Measurements from ENCODE around the gene SRSF12.
"Not testable (repeated sequence)": the region's sequence is repeated elsewhere in the genome, so short reads cannot be mapped to it uniquely, and the experiment has no call there.

Gene SRSF12

DNA sequence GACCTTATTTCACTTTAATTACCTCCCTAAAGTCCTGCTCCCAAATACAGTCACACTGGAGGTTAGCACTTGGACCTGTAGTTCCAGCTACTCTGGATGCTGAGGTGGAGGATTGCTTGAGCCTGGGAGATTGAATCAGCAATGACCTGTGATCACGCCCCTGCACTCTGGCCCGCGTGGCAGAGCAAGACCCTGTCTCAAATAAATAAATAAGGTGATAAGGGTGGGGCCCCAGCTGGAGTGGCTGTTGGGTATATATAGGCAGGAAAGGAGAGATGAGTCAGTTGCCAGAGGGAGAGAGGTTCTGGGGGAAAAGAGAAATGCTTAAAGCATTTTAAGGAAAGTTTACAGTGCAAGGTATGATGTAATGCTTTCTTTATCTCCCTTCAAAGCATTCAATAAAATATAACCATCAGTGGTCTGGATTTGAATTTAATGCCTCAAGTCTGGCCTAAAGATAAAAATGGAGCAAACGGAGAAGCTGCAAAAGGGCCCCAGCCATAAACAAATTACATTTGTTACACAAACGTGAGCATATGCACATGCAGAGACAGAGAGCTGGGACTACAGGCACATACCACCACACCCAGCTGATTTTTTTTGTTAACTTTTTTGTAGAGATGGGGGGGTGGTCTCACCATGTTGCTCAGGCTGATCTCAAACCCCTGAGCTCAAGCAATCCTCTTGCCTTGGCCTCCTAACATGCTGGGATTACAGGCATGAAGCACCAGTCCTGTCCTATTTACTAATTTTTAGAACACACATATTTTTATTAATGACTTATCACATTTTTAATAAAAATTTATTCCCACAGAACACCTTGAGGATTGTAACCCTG lies 21.9 kb upstream of the SRSF12 start:
- DNase-seq (ENCODE audit: low read depth), result no peak
- no peak overlapping the region for H3K4me3 ChIP-seq (ENCODE audit: low read length)
- TF ChIP-seq, protein P1, sequence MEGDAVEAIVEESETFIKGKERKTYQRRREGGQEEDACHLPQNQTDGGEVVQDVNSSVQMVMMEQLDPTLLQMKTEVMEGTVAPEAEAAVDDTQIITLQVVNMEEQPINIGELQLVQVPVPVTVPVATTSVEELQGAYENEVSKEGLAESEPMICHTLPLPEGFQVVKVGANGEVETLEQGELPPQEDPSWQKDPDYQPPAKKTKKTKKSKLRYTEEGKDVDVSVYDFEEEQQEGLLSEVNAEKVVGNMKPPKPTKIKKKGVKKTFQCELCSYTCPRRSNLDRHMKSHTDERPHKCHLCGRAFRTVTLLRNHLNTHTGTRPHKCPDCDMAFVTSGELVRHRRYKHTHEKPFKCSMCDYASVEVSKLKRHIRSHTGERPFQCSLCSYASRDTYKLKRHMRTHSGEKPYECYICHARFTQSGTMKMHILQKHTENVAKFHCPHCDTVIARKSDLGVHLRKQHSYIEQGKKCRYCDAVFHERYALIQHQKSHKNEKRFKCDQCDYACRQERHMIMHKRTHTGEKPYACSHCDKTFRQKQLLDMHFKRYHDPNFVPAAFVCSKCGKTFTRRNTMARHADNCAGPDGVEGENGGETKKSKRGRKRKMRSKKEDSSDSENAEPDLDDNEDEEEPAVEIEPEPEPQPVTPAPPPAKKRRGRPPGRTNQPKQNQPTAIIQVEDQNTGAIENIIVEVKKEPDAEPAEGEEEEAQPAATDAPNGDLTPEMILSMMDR (conservative IDR thresholded peaks at IDR 0.05; ENCODE audit: low read length), result no peak

DNA sequence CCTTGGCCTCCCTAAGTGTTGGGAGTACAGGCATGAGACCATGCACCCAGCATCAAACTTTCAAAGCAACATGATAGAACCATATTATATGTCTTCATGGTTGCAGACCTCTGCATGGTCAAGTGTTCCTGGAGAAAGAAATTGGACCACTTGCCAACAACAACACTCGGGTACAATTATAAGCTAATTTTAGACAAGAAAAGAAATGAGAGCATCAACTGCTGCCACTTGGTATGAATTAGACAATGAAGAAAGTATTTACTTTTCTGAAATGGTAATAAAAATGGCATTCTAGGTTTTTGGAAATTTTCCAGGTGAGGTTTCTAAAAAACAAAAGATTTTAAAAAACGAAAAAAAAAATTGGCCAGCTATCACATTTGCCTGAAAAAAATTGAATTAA lies 20.3 kb upstream of the SRSF12 start:
- no peak for DNase-seq (ENCODE audit: low read depth)
- TF ChIP-seq, protein P1 (conservative IDR thresholded peaks at IDR 0.05; ENCODE audit: low read length), result no peak

DNA sequence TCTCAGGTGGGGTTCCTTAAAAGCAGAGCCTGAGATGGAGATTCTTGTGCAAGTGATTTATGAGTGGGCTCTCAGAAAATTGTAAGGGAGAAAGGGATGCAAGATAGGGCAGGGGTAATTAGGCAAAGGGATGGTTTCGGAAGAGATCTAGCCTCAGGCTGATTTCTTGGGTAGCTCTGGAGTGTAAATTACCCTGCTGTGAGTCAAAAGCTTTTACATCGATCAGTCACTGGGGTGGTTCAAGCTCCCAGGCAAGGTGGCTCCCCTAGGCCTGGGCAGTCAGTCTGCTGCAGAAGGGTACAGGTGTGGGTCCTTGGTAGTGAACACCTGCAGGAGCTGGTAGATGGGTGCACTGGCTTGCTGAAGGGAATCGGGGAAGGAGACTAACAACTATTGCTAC lies 16.9 kb upstream of the SRSF12 start:
- DNase-seq (ENCODE audit: low read depth), result no peak
- TF ChIP-seq, protein P1 (conservative IDR thresholded peaks at IDR 0.05; ENCODE audit: low read length), result no peak
- H3K4me3 ChIP-seq (ENCODE audit: low read length), result no peak overlapping the region

More for the DNA sequence above, 20.3 kb upstream of the SRSF12 start:
- no peak overlapping the region for H3K4me3 ChIP-seq (ENCODE audit: low read length)

DNA sequence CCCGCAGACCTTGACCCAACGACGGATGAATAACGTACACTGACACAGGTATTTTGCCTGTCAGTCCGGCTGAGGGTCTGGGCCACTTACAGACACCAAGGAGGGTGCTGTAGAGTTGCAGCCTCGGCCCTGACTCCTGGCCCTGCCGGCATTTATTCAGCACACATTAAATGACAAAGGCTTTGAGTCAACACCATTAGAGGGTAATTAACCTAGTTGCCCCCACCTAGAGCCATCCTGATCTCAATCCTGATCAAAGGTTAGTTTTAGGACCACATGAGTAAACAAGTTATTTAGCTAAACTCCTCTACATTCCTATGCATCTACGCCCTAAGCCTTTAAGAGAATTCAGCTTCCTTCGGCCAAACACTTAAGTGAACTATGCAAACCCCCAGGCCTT lies 16.1 kb upstream of the SRSF12 start:
- no peak for DNase-seq (ENCODE audit: low read depth)
- H3K4me3 ChIP-seq (ENCODE audit: low read length), result no peak overlapping the region
- TF ChIP-seq, protein P1 (conservative IDR thresholded peaks at IDR 0.05; ENCODE audit: low read length), result no peak

DNA sequence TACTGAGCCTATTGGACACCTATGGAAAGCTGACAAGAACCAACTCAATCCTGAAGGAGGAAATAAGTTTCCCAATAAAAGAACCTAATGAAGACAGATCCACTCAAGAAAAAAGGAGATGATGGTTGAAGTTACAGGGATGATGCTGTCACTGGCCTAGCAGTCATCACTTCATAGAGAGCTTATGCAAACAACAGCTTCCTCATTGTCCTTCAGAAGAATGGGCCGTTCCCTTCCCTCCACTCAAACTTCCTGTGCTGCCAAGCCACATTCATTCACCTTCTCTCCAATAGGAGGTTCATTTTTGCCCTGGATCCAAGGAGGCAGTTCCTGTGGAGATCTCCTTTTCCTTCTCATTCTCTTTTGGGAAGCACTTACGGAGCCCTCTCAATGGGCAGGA lies 14.2 kb upstream of the SRSF12 start:
- no peak for DNase-seq (ENCODE audit: low read depth)

DNA sequence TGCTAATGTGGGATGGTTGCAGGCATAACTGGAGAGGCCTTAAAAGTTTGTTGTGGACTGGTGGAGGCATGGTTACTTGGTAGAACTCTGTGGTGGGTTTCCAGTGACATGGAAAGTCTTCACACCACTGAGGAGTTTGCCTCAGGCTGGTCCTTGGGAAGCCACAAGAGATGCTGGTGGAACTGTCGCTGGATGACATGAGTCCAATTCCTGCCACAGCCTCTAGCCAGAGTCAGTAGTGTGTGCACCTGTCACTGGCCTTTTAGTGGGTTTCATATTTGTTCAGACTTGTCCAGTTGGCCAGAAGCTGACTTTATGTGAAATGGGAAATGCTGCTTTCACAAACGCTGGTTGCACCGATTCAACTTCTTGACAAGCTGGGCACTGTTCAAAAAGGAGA lies 13.7 kb upstream of the SRSF12 start:
- TF ChIP-seq, protein P1 (conservative IDR thresholded peaks at IDR 0.05; ENCODE audit: low read length), result no peak

More for the DNA sequence above, 14.2 kb upstream of the SRSF12 start:
- TF ChIP-seq, protein P1 (conservative IDR thresholded peaks at IDR 0.05; ENCODE audit: low read length), result no peak
- H3K4me3 ChIP-seq (ENCODE audit: low read length), result no peak overlapping the region

DNA sequence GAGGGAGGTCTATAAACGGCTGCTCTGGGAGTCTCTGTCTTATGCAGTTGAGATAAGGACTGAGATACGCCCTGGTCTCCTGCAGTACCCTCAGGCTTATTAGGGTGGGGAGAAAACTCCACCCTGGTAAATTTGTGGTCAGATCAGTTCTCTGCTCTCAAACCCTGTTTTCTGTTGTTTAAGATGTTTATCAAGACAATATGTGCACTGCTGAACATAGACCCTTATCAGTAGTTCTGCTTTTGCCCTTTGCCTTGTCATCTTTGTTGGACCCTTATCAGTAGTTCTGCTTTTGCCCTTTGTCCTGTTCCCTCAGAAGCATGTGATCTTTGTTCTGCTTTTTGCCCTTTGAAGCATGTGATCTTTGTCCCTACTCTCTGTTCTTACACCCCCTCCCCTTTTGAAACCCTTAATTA lies 10.4 kb upstream of the SRSF12 start:
- not testable (repeated sequence) for H3K4me3 ChIP-seq (ENCODE audit: low read length); DNase-seq (ENCODE audit: low read depth)

More for the DNA sequence above, 13.7 kb upstream of the SRSF12 start:
- DNase-seq (ENCODE audit: low read depth), result no peak
- H3K4me3 ChIP-seq (ENCODE audit: low read length), result no peak overlapping the region

Measured in AG10803 (cell line).